GM21381 (cell line): ENCODE measurements around the gene AFAP1L2.

ENCODE experiments used
- ATAC-seq: cut with Tn5 transposase; IDR thresholded peaks from one replicate; pipeline ENCODE4 v1.9.1; 2021; ENCODE audit warnings: mild to moderate bottlenecking, moderate library complexity; ENCODE audit not compliant: unreplicated experiment

AFAP1L2 gene

GRCh38 chr10:114391599-114391998 is 12.7 kb downstream of the AFAP1L2 start:
- ATAC-seq, result no peak

DNA sequence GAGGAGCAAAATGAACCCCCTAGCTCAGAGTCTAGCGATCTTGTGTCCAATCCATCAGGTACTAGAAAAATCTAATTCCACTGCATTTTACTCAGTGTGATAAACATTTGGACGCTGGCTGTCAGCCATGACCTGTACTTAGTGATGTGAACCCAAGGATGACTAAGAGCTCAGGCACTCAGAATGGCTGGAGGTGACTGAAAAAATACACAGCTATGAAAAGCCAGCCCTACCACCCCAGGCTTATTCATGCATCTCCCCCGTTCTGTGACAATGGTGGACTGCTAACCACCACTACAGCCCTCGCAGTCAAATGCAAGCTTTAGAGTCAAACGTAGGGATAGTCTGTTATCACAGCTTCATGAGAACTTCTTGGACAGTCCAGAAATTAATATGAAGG is 14.9 kb downstream of the AFAP1L2 start:
- ATAC-seq, result no peak

GRCh38 chr10:114388275-114388674 is 16.0 kb downstream of the AFAP1L2 start:
- no peak for ATAC-seq

DNA sequence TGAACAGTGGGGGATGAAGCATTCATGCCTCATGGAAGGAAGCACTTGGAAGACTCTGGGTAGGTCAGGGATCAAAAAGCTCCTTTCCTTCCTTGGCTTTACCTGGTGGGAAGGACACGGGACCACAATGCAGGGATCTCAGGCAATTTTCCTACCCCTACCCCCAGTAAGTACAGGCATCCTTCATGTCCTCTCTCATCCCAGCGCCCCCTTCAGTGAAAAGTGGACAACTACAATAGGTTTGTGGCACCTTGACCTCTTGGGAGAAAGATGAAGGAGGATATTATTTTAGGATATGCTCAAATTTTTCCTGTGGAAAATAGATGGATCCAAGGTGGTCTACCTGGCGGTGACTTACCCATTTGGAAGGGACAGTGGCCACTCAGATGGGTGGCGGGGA is 16.5 kb downstream of the AFAP1L2 start:
- ATAC-seq, result no peak

- ATAC-seq, result no peak
Observed at GRCh38 chr10:114386452-114386851, 17.9 kb downstream of the AFAP1L2 start.

DNA sequence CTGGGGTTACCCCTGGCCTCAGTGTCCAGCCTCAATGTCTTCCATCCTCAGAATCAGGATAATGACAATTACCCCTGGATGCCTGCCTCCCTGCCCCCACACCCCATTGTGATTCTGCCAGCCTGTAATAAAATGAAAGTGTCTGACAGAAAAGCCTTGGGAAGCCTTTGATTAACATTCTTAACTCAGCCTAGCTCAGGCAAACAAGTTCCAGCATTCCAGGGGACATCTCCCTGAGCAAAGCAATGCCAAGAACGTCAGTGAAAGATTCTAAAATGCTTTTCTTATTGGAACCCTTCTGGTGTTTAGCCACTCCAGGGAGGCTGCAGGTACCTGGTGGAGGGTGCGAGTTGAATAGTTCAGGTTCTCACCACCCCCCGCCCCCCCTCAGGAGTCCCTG is 18.7 kb downstream of the AFAP1L2 start:
- no peak for ATAC-seq

GRCh38 chr10:114384601-114385000 is 19.7 kb downstream of the AFAP1L2 start:
- no peak for ATAC-seq

DNA sequence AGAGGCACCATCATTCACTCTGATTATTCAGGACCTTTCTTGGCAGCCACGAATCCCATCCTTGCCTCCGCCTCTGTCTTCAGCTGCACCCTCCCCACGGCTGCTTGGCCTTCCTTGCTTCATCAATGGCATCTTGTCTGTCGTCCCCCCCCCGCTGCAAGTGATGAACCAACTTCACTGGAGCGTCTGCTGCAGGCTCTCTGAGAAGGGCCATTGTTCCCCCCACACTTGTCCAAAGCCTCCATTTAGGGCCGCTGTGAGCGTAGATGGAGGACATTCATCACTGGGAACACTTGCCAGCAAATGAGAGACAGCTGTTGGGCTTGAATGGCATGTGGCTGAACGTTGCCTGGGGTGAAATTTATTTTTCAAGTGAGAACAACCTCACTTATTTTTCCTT is 20.1 kb downstream of the AFAP1L2 start:
- no peak for ATAC-seq

GRCh38 chr10:114380797-114381196 is 23.5 kb downstream of the AFAP1L2 start:
- ATAC-seq, result no peak

GRCh38 chr10:114380060-114380459 is 24.2 kb downstream of the AFAP1L2 start:
- ATAC-seq, result no peak

- ATAC-seq, result no peak
Observed at GRCh38 chr10:114379631-114380041, 24.7 kb downstream of the AFAP1L2 start.

- no peak for ATAC-seq
Observed at GRCh38 chr10:114376523-114376922, 27.8 kb downstream of the AFAP1L2 start.

- ATAC-seq, result no peak
Observed at GRCh38 chr10:114375047-114375446, 29.3 kb downstream of the AFAP1L2 start.

- no peak for ATAC-seq
Observed at GRCh38 chr10:114374053-114374791, 30.1 kb downstream of the AFAP1L2 start.

GRCh38 chr10:114373631-114374030 is 30.7 kb downstream of the AFAP1L2 start:
- ATAC-seq, result no peak

- ATAC-seq, result no peak
Observed at GRCh38 chr10:114372995-114373394, 31.3 kb downstream of the AFAP1L2 start.

DNA sequence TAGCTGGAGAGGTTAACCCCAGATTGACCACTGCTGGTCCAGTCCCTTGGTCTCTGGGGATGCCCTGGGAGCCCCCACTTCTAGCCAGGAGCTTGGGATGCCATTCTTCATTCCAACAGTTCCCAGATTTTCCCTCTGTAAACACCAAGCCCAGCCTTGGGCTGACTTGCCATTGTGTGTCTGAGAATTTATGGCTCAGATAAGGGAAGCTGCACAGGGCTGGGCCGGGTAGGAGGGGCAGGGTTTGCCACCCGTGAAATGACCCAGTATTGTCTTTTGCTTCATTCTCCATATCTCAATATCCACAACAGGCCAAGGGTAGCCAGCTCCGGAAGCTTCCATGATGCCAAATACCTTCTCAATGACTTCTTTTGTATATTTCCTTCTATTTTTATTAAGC is 32.1 kb downstream of the AFAP1L2 start:
- ATAC-seq, result no peak

DNA sequence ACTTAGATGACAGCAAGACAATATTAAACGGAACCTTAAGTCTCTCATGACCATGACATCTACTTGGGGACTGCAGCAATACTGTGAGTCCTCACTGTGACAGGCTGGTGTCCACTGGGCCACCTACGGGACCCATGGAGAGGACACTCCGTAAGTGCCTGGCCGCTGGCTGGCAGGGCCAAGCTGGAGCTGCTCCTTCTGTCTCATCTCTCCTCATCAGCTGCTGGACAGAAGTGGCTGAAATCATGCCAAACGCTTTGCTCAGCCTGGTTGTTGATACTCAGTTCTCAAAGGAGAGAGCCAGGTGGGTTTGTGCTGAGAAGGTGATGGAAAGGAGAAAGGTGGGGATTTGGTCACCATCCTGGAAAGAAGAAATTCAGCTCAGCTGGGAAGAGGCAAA is 33.3 kb downstream of the AFAP1L2 start:
- no peak for ATAC-seq

- ATAC-seq, result no peak
Observed at GRCh38 chr10:114370199-114370598, 34.1 kb downstream of the AFAP1L2 start.

GRCh38 chr10:114368057-114368391 is 36.3 kb downstream of the AFAP1L2 start:
- no peak for ATAC-seq

DNA sequence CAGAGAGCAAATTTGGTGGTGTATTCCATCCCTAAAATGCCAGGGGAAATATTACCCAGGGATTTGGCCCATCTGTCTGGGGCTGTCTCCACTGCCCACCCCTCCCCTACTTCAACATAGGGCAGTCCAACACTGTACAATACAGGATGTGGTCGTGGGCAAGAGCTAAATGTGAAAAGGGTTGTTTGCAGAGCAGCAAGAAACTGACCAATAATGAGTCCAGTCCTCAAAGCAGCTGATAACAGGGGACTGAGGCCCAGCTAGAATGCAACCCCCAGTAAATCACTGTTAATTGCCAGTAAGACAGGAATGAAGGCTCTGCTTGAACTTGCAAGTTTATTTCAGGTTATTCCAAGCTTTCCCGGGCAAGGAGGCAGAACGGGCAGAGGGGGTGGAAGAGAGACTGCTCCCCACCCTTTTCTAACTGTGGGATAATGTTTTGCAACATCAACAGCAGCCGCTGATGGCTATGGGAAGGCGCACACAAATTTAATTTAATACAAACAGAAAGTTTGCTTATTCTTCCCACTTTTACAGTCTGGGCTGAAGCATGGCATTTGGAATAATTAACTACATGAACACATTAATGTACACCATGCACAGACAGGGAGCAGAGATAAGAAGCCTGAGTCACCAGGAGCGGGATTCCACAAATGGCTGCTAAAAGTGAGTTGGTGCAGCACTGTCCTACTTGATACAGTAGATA is 36.8 kb downstream of the AFAP1L2 start:
- ATAC-seq, result peak; percentile 37

DNA sequence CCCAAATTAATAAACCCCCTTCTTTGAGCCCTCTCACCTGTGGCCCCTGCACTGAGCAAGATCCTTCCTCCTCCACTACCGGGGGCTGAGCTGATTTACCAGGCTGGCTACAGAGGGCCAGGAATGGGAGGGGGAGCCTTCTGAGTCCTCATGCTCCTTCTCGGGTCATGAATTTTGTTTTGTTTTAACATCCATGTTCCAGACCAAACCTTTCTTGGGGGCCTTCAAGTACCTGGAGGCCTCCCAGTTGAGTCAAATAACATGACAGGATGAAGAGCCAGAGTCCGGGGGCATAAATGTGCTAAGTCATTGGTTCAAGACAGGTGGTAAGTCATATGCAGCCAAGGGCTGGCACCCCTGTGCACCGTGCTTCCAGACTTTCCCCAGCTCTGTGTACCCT is 39.6 kb downstream of the AFAP1L2 start:
- ATAC-seq, result no peak
